ENCODE measurements around the gene TAMALIN. TPM values are rescaled to one million over a fixed set of nuclear protein-coding genes. Genes with fewer than 3 reads are reported as not detected.
A peak's percentile ranks its signal among the peaks of the same experiment; 100 is the strongest.

TAMALIN gene
- total RNA-seq, 2 experiments from 2014 or later = 495 to 525 TPM

- Histone ChIP-seq H3K4me3 (ENCODE audit: low read length) (no peak overlapping the region), H3K27ac (ENCODE audit: low read depth in 1 of 2, low read length in 2 of 2) (no peak overlapping the region), H3K27me3 (ENCODE audit: control insufficient read depth in 1 of 2, insufficient read depth in 2 of 2, low read length in 2 of 2) (no peaks in the 10 kb centered on the region), H3K36me3 (ENCODE audit: insufficient read depth, low read length) (no peaks in the 10 kb centered on the region), H3K4me1 (ENCODE audit: insufficient read depth, low read length) (peaks cover 37% of the 10 kb centered on the region), H3K9me3 (ENCODE audit: control insufficient read depth in 1 of 2, insufficient read depth in 1 of 2, low read length in 2 of 2) (no peaks in the 10 kb centered on the region)
- CTCF ChIA-PET = interaction anchor here (1.0 to 9.5 kb wide), 18 partner anchors 9 to 980 kb away, joined by 3 to 184 read pairs (median 13); partner anchors contain the start of genes ATG101, EIF4B, NR4A1 and SMIM41
- POLR2A ChIA-PET = interaction anchor here (0.9 to 5.0 kb wide), 9 partner anchors 10 to 205 kb away, joined by 3 to 51 read pairs (median 8); partner anchors contain the start of genes ATG101 and NR4A1
- Mint-ChIP-seq H3K27ac (peak overlapping the region; percentile 77), H3K36me3 (ENCODE audit: low read depth) (no peaks in the 10 kb centered on the region), H3K4me1 (ENCODE audit: low read depth) (peaks cover 25% of the 10 kb centered on the region), H3K9me3 (no peaks in the 10 kb centered on the region), H3K27me3 (no peaks in the 10 kb centered on the region), H3K4me3 (no peak overlapping the region)
- DNase-seq (no peak), ATAC-seq (ENCODE audit: poor library complexity) (no peak)
- intact Hi-C loops (cut with DNase I, micrococcal nuclease) = loop anchor here in 1 of 2 experiments (10.0 kb wide), 1 partner anchor 979 kb away; the partner anchor contains the start of gene EIF4B
- TF ChIP-seq CTCF (IDR thresholded peaks at IDR 0.05) = no peak
Measured at GRCh38 chr12:52026263-52026662, 19.5 kb downstream of the TAMALIN start.

- H3K36me3 ChIP-seq (ENCODE audit: insufficient read depth, low read length) = no peaks in the 10 kb centered on the region
- H3K4me3 ChIP-seq (ENCODE audit: low read length) = no peak overlapping the region
- no peak for DNase-seq
- H3K9me3 ChIP-seq (ENCODE audit: control insufficient read depth in 1 of 2, insufficient read depth in 1 of 2, low read length in 2 of 2) = no peaks in the 10 kb centered on the region
- H3K27me3 ChIP-seq (ENCODE audit: control insufficient read depth in 1 of 2, insufficient read depth in 2 of 2, low read length in 2 of 2) = no peaks in the 10 kb centered on the region
- H3K4me3 Mint-ChIP-seq = no peak overlapping the region
- no peak for ATAC-seq (ENCODE audit: poor library complexity)
- H3K9me3 Mint-ChIP-seq = no peaks in the 10 kb centered on the region
- peaks cover 38% of the 10 kb centered on the region for H3K4me1 ChIP-seq (ENCODE audit: insufficient read depth, low read length)
- H3K27me3 Mint-ChIP-seq = no peaks in the 10 kb centered on the region
- H3K27ac Mint-ChIP-seq = no peak overlapping the region
- peaks cover 28% of the 10 kb centered on the region for H3K4me1 Mint-ChIP-seq (ENCODE audit: low read depth)
- no peak overlapping the region for H3K27ac ChIP-seq (ENCODE audit: low read depth in 1 of 2, low read length in 2 of 2)
- no peak for TF ChIP-seq CTCF (IDR thresholded peaks at IDR 0.05)
- intact Hi-C loops (cut with DNase I, micrococcal nuclease) = loop anchor here in 1 of 2 experiments (10.0 kb wide), 1 partner anchor 978 kb away; the partner anchor contains the start of gene EIF4B
- ChIA-PET CTCF (interaction anchor here (2.2 to 5.4 kb wide), 4 partner anchors 42 to 95 kb away, joined by 15 to 149 read pairs (median 60); partner anchors contain the start of genes ATG101 and SMIM41), POLR2A (interaction anchor here (2.7 kb wide), 1 partner anchor 34 kb away, joined by 10 read pairs; no protein-coding TSS in a partner anchor)
- no peaks in the 10 kb centered on the region for H3K36me3 Mint-ChIP-seq (ENCODE audit: low read depth)
Measured at GRCh38 chr12:52027085-52027843, 20.5 kb downstream of the TAMALIN start.

DNA sequence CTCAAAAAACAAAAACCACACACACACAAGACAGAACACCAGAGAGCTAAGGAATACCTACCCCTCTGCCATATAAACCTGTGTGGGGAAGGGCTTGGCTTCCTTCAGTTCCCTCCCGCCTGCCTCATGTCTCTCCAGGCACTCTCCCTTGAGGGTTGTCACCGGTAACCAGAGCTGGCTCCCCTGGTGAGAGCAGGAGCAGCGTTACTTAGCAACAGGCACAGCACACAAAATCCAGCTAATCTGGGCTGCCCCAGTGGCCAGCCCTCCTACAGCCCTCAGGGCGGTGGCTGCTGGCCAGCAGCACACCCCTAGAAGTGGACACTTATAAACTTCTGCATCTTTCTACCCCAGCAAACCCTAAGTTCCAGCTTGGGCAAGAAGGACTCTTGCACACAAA, 22.9 kb downstream of the TAMALIN start:
- H3K27me3 Mint-ChIP-seq = no peaks in the 10 kb centered on the region
- no peaks in the 10 kb centered on the region for H3K9me3 Mint-ChIP-seq
- intact Hi-C loops (cut with DNase I, micrococcal nuclease) = loop anchor here in 1 of 2 experiments (10.0 kb wide), 1 partner anchor 975 kb away; the partner anchor contains the start of gene EIF4B
- no peak for TF ChIP-seq CTCF (IDR thresholded peaks at IDR 0.05)
- H3K4me3 Mint-ChIP-seq = no peak overlapping the region
- H3K27me3 ChIP-seq (ENCODE audit: control insufficient read depth in 1 of 2, insufficient read depth in 2 of 2, low read length in 2 of 2) = no peaks in the 10 kb centered on the region
- no peak for DNase-seq
- H3K9me3 ChIP-seq (ENCODE audit: control insufficient read depth in 1 of 2, insufficient read depth in 1 of 2, low read length in 2 of 2) = no peaks in the 10 kb centered on the region
- ATAC-seq (ENCODE audit: poor library complexity) = no peak
- H3K27ac Mint-ChIP-seq = no peak overlapping the region
- H3K4me1 ChIP-seq (ENCODE audit: insufficient read depth, low read length) = peaks cover 35% of the 10 kb centered on the region
- ChIA-PET POLR2A (interaction anchor here (5.0 kb wide), 1 partner anchor 41 kb away, joined by 37 read pairs; the partner anchor contains the start of gene ATG101), CTCF (interaction anchor here (1.0 to 1.7 kb wide), 4 partner anchors 12 to 53 kb away, joined by 3 to 7 read pairs (median 4); partner anchors contain the start of gene ATG101)
- H3K27ac ChIP-seq (ENCODE audit: low read depth in 1 of 2, low read length in 2 of 2) = no peak overlapping the region
- no peak overlapping the region for H3K4me3 ChIP-seq (ENCODE audit: low read length)
- H3K36me3 ChIP-seq (ENCODE audit: insufficient read depth, low read length) = no peaks in the 10 kb centered on the region
- H3K36me3 Mint-ChIP-seq (ENCODE audit: low read depth) = no peaks in the 10 kb centered on the region
- peaks cover 38% of the 10 kb centered on the region for H3K4me1 Mint-ChIP-seq (ENCODE audit: low read depth)
